Lung (tissue), 16 donors: Measurements from ENCODE around the gene LAIR1. TPM values are rescaled to one million over a fixed set of nuclear protein-coding genes. Genes with fewer than 3 reads are reported as not detected.
A peak's percentile ranks its signal among the peaks of the same experiment; 100 is the strongest.

Experiments used
- ATAC-seq: fragments of 200-7000 bp; cut with Tn5 transposase; one replicate; pipeline ENCODE4 v1.9.1; 2020; ENCODE audit warnings: moderate number of reproducible peaks; ENCODE audit not compliant: insufficient read depth, low FRiP score
- DNase-seq, 3 donors: peaks; one replicate each; pipeline ENCODE4 v3.0.0-alpha.2; 2013 to 2017
- H3K27ac ChIP-seq, 2 donors: one replicate each; pipeline ENCODE4 v1.5.1; 2013; ENCODE audit warnings: mild to moderate bottlenecking in 2 of 2, moderate library complexity in 2 of 2, control low read depth in 1 of 2, inconsistent platforms in 1 of 2, low read depth in 1 of 2, low read length in 1 of 2
- H3K27me3 ChIP-seq, 3 donors: one replicate each; pipeline ENCODE4 v1.5.1; 2013; ENCODE audit warnings: low read length in 2 of 3; ENCODE audit not compliant: control insufficient read depth in 3 of 3, insufficient read depth in 3 of 3
- H3K36me3 ChIP-seq, 4 donors: one replicate each; pipeline ENCODE4 v1.5.1; 2013; ENCODE audit warnings: low read length in 4 of 4, mild to moderate bottlenecking in 1 of 4, moderate library complexity in 1 of 4; ENCODE audit not compliant: control insufficient read depth in 4 of 4, insufficient read depth in 4 of 4
- H3K4me1 ChIP-seq, 5 donors: one replicate each; pipeline ENCODE4 v1.5.1; 2013; ENCODE audit warnings: low read length in 5 of 5, mild to moderate bottlenecking in 2 of 5, moderate library complexity in 1 of 5; ENCODE audit not compliant: control insufficient read depth in 5 of 5, insufficient read depth in 5 of 5
- H3K4me3 ChIP-seq: one replicate; pipeline ENCODE4 v1.5.1; 2013; ENCODE audit warnings: mild to moderate bottlenecking, control low read depth, moderate library complexity
- H3K9ac ChIP-seq, 2 donors: one replicate each; pipeline ENCODE4 v1.5.1; 2013; ENCODE audit warnings: low read length in 2 of 2, control low read depth in 1 of 2; ENCODE audit not compliant: insufficient read depth in 1 of 2
- H3K9me3 ChIP-seq, 4 donors: one replicate each; pipeline ENCODE4 v1.5.1; 2013; ENCODE audit warnings: low read length in 3 of 4, mild to moderate bottlenecking in 1 of 4, moderate library complexity in 1 of 4; ENCODE audit not compliant: control insufficient read depth in 4 of 4, insufficient read depth in 3 of 4
- CTCF ChIP-seq: IDR thresholded peaks from 2 replicates; pipeline ENCODE4 v1.5.1; 2012; ENCODE audit warnings: mild to moderate bottlenecking; ENCODE audit errors: control extremely low read depth, extremely low read depth
- WGBS, 2 donors: extraction: QIAGEN DNeasy Blood & Tissue Kit; methylation state at CpG; one replicate each; pipeline ENCODE4 v1.1.7; 2013; 5-methylcytosine and 5-hydroxymethylcytosine counted together
- long read RNA-seq, 5 donors: transcript quantifications; one replicate each; lab custom pipeline, GENCODE V29; 2026
- polyA plus RNA-seq, 2 donors: library from polyadenylated mRNA; stranded (reverse); fragments of 200-250 nt; gene quantifications; one replicate each; pipeline ENCODE4 v1.2.1, GENCODE V29; 2013
- total RNA-seq, 2 donors: library from RNA; depleted of rRNA in 1 of 2; stranded (reverse); fragments of >200 nt in 1 of 2; gene quantifications; one replicate each; pipeline ENCODE4 v1.2.1, GENCODE V29; 2014 to 2021
- donor health status: control.
- donor health status: control.
- donor health status: Bipolar disorder and iron deficiency.
- donor health status: healthy.
- donor health status: DM: yes; HTN: yes; CAD: no.

LAIR1 gene
- total RNA-seq (100 to 1,000 TPM in 1 of 2 donors, 10 to 100 TPM in 1; 27.4 to 123 TPM), polyA plus RNA-seq (100 to 1,000 TPM in 1 of 2 donors, 10 to 100 TPM in 1; 31.6 to 253 TPM)
- long read RNA-seq, donor 1, partial matches to known transcripts, result 0 of 1 reads
- long read RNA-seq, donor 1, other reads (novel, unspliced or antisense), result 0 of 1 reads
- long read RNA-seq, donor 2, full-length matches to known transcripts, result 1 of 1 reads
- long read RNA-seq, donor 2, partial matches to known transcripts, result 0 of 1 reads
- long read RNA-seq, donor 2, other reads (novel, unspliced or antisense), result 0 of 1 reads
- long read RNA-seq, donor 3, full-length matches to known transcripts, result 1 of 1 reads
- long read RNA-seq, donor 3, partial matches to known transcripts, result 0 of 1 reads
- long read RNA-seq, donor 3, other reads (novel, unspliced or antisense), result 0 of 1 reads
- long read RNA-seq, donor 4, result 0 reads
- long read RNA-seq, donor 5, full-length matches to known transcripts, result 3 of 3 reads
- long read RNA-seq, donor 5, partial matches to known transcripts, result 0 of 3 reads
- long read RNA-seq, donor 5, other reads (novel, unspliced or antisense), result 0 of 3 reads

GRCh38 chr19:54364775-54365257 is at the start of gene LAIR1:
Gene LAIR1 (minus strand): TSS chr19:54364931. CDS start chr19:54364804, 127 bp downstream.
- DNase-seq (peak; percentile 64 to 80 (median 74)), ATAC-seq (peak; percentile 75)
- TF ChIP-seq CTCF, result no peak
- 17 to 36% methylated on average over 13 of the region's 13 CpGs for WGBS, 2 donors
- H3K4me1 ChIP-seq, result peaks cover 0 to 8% (median 0%) of the 10 kb centered on the region in 5 donors
- H3K4me3 ChIP-seq, result no peak within 1 kb of the TSS
- no peaks in the 10 kb centered on the region for H3K36me3 ChIP-seq
- peak within 1 kb of the TSS; percentile 30 to 57 for H3K27ac ChIP-seq
- no peaks in the 10 kb centered on the region for H3K9me3 ChIP-seq
- H3K27me3 ChIP-seq, result no peaks in the 10 kb centered on the region
- no peak within 1 kb of the TSS for H3K9ac ChIP-seq

GRCh38 chr19:54414156-54414555 is 49.4 kb upstream of the LAIR1 start:
- H3K9me3 ChIP-seq, result peaks cover 0 to 7% (median 0%) of the 10 kb centered on the region in 4 donors
- DNase-seq (no peak), ATAC-seq (no peak)
- WGBS, 2 donors, result 87 to 95% methylated on average over 4 of the region's 4 CpGs
- H3K36me3 ChIP-seq, result no peaks in the 10 kb centered on the region
- no peak overlapping the region for H3K27ac ChIP-seq
- no peak overlapping the region for H3K9ac ChIP-seq
- no peak for TF ChIP-seq CTCF
- peaks cover 0 to 12% (median 4%) of the 10 kb centered on the region in 5 donors for H3K4me1 ChIP-seq
- H3K27me3 ChIP-seq, result peaks cover 7 to 31% (median 31%) of the 10 kb centered on the region in 3 donors
- H3K4me3 ChIP-seq, result no peak overlapping the region

- no peak overlapping the region for H3K9ac ChIP-seq
- peaks cover 4 to 31% (median 31%) of the 10 kb centered on the region in 3 donors for H3K27me3 ChIP-seq
- no peak for TF ChIP-seq CTCF
- peaks cover 0 to 10% (median under 1%) of the 10 kb centered on the region in 5 donors for H3K4me1 ChIP-seq
- no peaks in the 10 kb centered on the region for H3K36me3 ChIP-seq
- no peak overlapping the region for H3K4me3 ChIP-seq
- WGBS, 2 donors, result 75 to 87% methylated on average over 4 of the region's 4 CpGs
- H3K9me3 ChIP-seq, result peaks cover 0 to 7% (median 0%) of the 10 kb centered on the region in 4 donors
- no peak for DNase-seq
- no peak for ATAC-seq
- H3K27ac ChIP-seq, result no peak overlapping the region
Observed at GRCh38 chr19:54412877-54413276, 48.1 kb upstream of the LAIR1 start.
